GM12878 (cell line): ENCODE data around the gene ATRNL1. TPM values are rescaled to one million over a fixed set of nuclear protein-coding genes. Genes with fewer than 3 reads are reported as not detected.

Source experiments
- ATAC-seq: fragments of 200-7000 bp; cut with Tn5 transposase; 3 replicates; pipeline ENCODE4 v1.9.1; 2020; ENCODE audit warnings: mild to moderate bottlenecking, moderate library complexity
- BruUV-seq: library from RNA; stranded (reverse); fragments of 400-500 nt; replicated peaks from 2 replicates; lab custom pipeline; 2021; lab: Mats Ljungman, UMichigan
- CTCF ChIA-PET: fragments of 300-600 bp; sonication (Branson Sonifier 250); formaldehyde crosslinking; extraction: SDS; loops from one replicate; lab custom pipeline; 2021; ENCODE audit warnings: inconsistent platforms; lab: Yijun Ruan, JAX
- POLR2A ChIA-PET: fragments of 350-600 bp; formaldehyde crosslinking; extraction: SDS; loops from one replicate; lab custom pipeline; 2021; ENCODE audit warnings: inconsistent platforms; lab: Charles Lee
- RAD21 ChIA-PET: fragments of 300-600 bp; sonication (Branson Sonifier 250); formaldehyde crosslinking; loops from one replicate; lab custom pipeline; 2023; ENCODE audit warnings: antibody characterized with exemption; ENCODE audit not compliant: unreplicated experiment; lab: Charles Lee
- SMC1A ChIA-PET: fragments of 300-600 bp; sonication (Branson Sonifier 250); formaldehyde crosslinking; loops from one replicate; lab custom pipeline; 2023; ENCODE audit not compliant: unreplicated experiment, uncharacterized antibody; lab: Charles Lee
- DNase-seq: peaks from one replicate; pipeline ENCODE4 v3.0.0-alpha.2; 2011; ENCODE audit warnings: low read depth, low spot score
- FAIRE-seq: peaks from 3 replicates; lab custom pipeline; 2011; peaks lifted over from hg19 to GRCh38; lab: Jason Lieb, UNC
- H2AFZ ChIP-seq: 2 replicates; pipeline ENCODE4 v1.6.0; 2011; ENCODE audit warnings: low read depth, low read length, control low read depth; ENCODE audit not compliant: control insufficient read depth
- H3K27ac ChIP-seq: 2 replicates; pipeline ENCODE4 v1.5.1; 2011; ENCODE audit warnings: control low read depth; ENCODE audit not compliant: control insufficient read depth, insufficient read depth
- H3K27me3 ChIP-seq, 2 experiments: replicated peaks in 1 of 2; 2 replicates each; pipeline versions ENCODE4 v1.6.0 to v1.6.1; 2011; ENCODE audit warnings: low read length in 1 of 2; ENCODE audit not compliant: control insufficient read depth in 2 of 2, insufficient read depth in 2 of 2
- H3K36me3 ChIP-seq, 2 experiments: 2 replicates each; pipeline ENCODE4 v1.5.1; 2011; ENCODE audit warnings: low read length in 1 of 2; ENCODE audit not compliant: control insufficient read depth in 2 of 2, insufficient read depth in 2 of 2
- H3K4me1 ChIP-seq: 2 replicates; pipeline ENCODE4 v1.6.1; 2011; ENCODE audit warnings: mild to moderate bottlenecking, low read length, moderate library complexity, mixed read lengths; ENCODE audit not compliant: control insufficient read depth, insufficient read depth
- H3K4me2 ChIP-seq: 2 replicates; pipeline ENCODE4 v1.6.0; 2011; ENCODE audit warnings: control low read depth; ENCODE audit not compliant: control insufficient read depth, insufficient read depth
- H3K4me3 ChIP-seq: fragments of 200-600 bp; sonication (generic); 2 replicates; pipeline ENCODE4 v1.5.1; 2016
- H3K79me2 ChIP-seq: 2 replicates; pipeline ENCODE4 v1.6.0; 2011; ENCODE audit warnings: low read length; ENCODE audit not compliant: control insufficient read depth, insufficient read depth
- H3K9ac ChIP-seq: 2 replicates; pipeline ENCODE4 v1.8.0; 2011; ENCODE audit warnings: low read length, control low read depth, mixed read lengths; ENCODE audit not compliant: control insufficient read depth, insufficient read depth
- H3K9me3 ChIP-seq: replicated peaks from 3 replicates; pipeline ENCODE4 v1.5.1; 2011; ENCODE audit warnings: mild to moderate bottlenecking, low read length; ENCODE audit not compliant: control insufficient read depth, insufficient read depth
- H4K20me1 ChIP-seq: 2 replicates; pipeline ENCODE4 v1.6.0; 2011; ENCODE audit not compliant: control insufficient read depth, insufficient read depth
- ESRRA ChIP-seq: IDR thresholded peaks from 2 replicates; pipeline ENCODE4 v1.6.1; 2012; ENCODE audit warnings: mild to moderate bottlenecking, low read length, improper control_type of control experiment
- RUNX3 ChIP-seq: IDR thresholded peaks from 2 replicates; pipeline ENCODE4 v1.6.1; 2012; ENCODE audit warnings: low read length, inconsistent platforms
- SUPT20H ChIP-seq: IDR thresholded peaks from 2 replicates; pipeline ENCODE4 v1.6.1; 2011; ENCODE audit warnings: low read depth, mild to moderate bottlenecking, low read length, moderate library complexity, borderline replicate concordance; ENCODE audit not compliant: control insufficient read depth
- WGBS: methylation state at CpG from one replicate; pipeline ENCODE4 v1.1.6; 2016; ENCODE audit warnings: low lambda C conversion rate; ENCODE audit not compliant: insufficient replicate concordance, insufficient coverage; ENCODE audit errors: missing lambda C conversion rate; 5-methylcytosine and 5-hydroxymethylcytosine counted together
- in situ Hi-C: fragments of 300-500 bp; cut with MboI; formaldehyde crosslinking; loops from 9 replicates; pipeline ENCODE4 v1.14.3; 2018; ENCODE audit warnings: mixed read lengths
- intact Hi-C: fragments of 100-400 bp; cut with micrococcal nuclease; formaldehyde crosslinking; loops from one replicate; pipeline ENCODE4 v1.14.2; 2022; ENCODE audit not compliant: unreplicated experiment
- polyA plus RNA-seq, 11 experiments: library from polyadenylated mRNA; depleted of rRNA in 4 of 11; unstranded in 6 of 11; stranded (reverse) in 5 of 11; fragments of >200 nt; fragmentation: Nextera tagmentation in 4 of 11; fragmentation: Illumina TruSeq in 1 of 11; extraction: Ambion mirVana in 4 of 11; extraction: Trizol in 1 of 11; gene quantifications; 1 replicate in 1 of 11; 2 replicates in 10 of 11; pipeline versions ENCODE4 v1.2.1 to v1.2.3, GENCODE V29; 2011 to 2016; ENCODE audit warnings: inconsistent platforms in 2 of 11, missing spikeins in 2 of 11, low read depth in 1 of 11
- total RNA-seq, 4 experiments: library from RNA; depleted of rRNA in 3 of 4; stranded (reverse); fragments of >200 nt in 3 of 4; fragmentation: Illumina TruSeq in 1 of 4; extraction: Trizol in 1 of 4; gene quantifications; 2 replicates each; pipeline versions ENCODE4 v1.2.1 to v1.2.3, GENCODE V29; 2013 to 2021
- TF ChIP-seq, protein P1 (sequence below): fragments of 450-650 bp; IDR thresholded peaks from 2 replicates; pipeline ENCODE4 v1.6.1; 2017; ENCODE audit warnings: low read depth, mild to moderate bottlenecking, moderate library complexity

Gene ATRNL1
- total and polyA plus RNA-seq, 10 of the 15 experiments (the other 5 are each of a cell fraction or from before 2014, with no cell fraction given), result 0.03 to 1.4 (median 0.34) TPM

DNA sequence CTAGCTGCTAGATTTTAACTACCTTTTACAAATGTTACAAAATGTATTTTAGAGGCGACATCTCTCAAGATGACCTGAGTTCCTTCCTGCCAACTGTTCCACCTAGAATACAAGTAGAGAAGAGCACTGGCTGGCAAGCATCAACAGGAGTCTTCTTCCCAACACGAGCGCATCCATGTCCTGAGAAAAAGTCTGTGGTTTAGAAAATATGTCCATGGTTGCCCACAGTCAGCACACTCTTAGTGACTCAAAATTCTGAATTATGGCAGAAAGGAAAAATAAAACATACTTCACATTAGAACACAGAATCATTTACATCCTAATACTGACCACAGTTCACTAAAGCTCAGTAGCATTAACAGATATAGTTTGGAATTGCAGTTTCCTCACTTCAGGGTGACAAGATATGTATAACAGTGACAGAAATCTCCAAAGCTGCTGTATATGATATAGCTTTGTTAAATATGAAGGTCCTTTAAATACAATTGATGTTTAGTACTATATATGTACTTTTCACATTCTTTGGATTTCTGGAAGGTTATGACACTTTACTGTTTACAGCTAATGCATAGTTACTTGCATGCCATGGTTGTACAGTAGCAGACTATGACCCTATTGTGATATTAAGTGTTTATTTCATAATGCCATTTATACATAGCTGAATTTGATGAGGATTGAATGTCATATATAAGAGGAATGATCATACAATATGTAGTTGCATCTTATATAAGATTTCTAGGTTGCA is 852.7 kb downstream of the ATRNL1 start:
- ChIA-PET POLR2A (no interaction called here), SMC1A (no interaction called here), CTCF (interaction anchor here (1.4 kb wide), 1 partner anchor 8 kb away, joined by 3 read pairs; no protein-coding TSS in a partner anchor), RAD21 (no interaction called here)
- Histone ChIP-seq H3K27me3 (no peaks in the 10 kb centered on the region), H2AFZ (no peak overlapping the region), H3K36me3 (no peaks in the 10 kb centered on the region), H3K4me1 (no peaks in the 10 kb centered on the region), H4K20me1 (no peaks in the 10 kb centered on the region), H3K9me3 (no peaks in the 10 kb centered on the region), H3K4me2 (no peak overlapping the region), H3K9ac (no peak overlapping the region), H3K27ac (no peak overlapping the region), H3K4me3 (no peak overlapping the region), H3K79me2 (no peaks in the 10 kb centered on the region)
- no peak for FAIRE-seq
- intact Hi-C loops (no loop called here), in situ Hi-C loops (no loop called here)
- ATAC-seq, result no peak
- no TSS peak for BruUV-seq
- DNase-seq, result no peak
- TF ChIP-seq, protein P1, sequence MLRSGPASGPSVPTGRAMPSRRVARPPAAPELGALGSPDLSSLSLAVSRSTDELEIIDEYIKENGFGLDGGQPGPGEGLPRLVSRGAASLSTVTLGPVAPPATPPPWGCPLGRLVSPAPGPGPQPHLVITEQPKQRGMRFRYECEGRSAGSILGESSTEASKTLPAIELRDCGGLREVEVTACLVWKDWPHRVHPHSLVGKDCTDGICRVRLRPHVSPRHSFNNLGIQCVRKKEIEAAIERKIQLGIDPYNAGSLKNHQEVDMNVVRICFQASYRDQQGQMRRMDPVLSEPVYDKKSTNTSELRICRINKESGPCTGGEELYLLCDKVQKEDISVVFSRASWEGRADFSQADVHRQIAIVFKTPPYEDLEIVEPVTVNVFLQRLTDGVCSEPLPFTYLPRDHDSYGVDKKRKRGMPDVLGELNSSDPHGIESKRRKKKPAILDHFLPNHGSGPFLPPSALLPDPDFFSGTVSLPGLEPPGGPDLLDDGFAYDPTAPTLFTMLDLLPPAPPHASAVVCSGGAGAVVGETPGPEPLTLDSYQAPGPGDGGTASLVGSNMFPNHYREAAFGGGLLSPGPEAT, result no peak
- 37% methylated on average over 3 of the region's 3 CpGs for WGBS

GRCh38 chr10:115947104-115947503 is 853.9 kb downstream of the ATRNL1 start:
- no peak for FAIRE-seq
- intact Hi-C loops, result no loop called here
- Histone ChIP-seq H3K9ac (no peak overlapping the region), H3K27ac (no peak overlapping the region), H3K79me2 (no peaks in the 10 kb centered on the region), H3K4me2 (no peak overlapping the region), H3K4me1 (no peaks in the 10 kb centered on the region), H3K27me3 (no peaks in the 10 kb centered on the region), H3K9me3 (no peaks in the 10 kb centered on the region), H3K36me3 (no peaks in the 10 kb centered on the region), H4K20me1 (no peaks in the 10 kb centered on the region), H3K4me3 (no peak overlapping the region), H2AFZ (no peak overlapping the region)
- ChIA-PET RAD21 (no interaction called here), POLR2A (no interaction called here), CTCF (interaction anchor here (1.4 kb wide), 1 partner anchor 10 kb away, joined by 3 read pairs; no protein-coding TSS in a partner anchor), SMC1A (interaction anchor here (0.6 kb wide), 1 partner anchor 62 kb away, joined by 3 read pairs; no protein-coding TSS in a partner anchor)
- no peak for DNase-seq
- in situ Hi-C loops, result no loop called here
- BruUV-seq, result no TSS peak
- no peak for TF ChIP-seq ESRRA
- TF ChIP-seq RUNX3, result no peak
- TF ChIP-seq SUPT20H, result no peak
- ATAC-seq, result no peak
- 0% methylated on average over 2 of the region's 2 CpGs for WGBS
